GM18511 (cell line): ENCODE data around the gene MSMP.
A peak's percentile ranks its signal among the peaks of the same experiment; 100 is the strongest.

Experiments
- ATAC-seq: cut with Tn5 transposase; IDR thresholded peaks from one replicate; pipeline ENCODE4 v1.9.1; 2021; ENCODE audit warnings: mild to moderate bottlenecking, moderate library complexity; ENCODE audit not compliant: unreplicated experiment

The MSMP gene

DNA sequence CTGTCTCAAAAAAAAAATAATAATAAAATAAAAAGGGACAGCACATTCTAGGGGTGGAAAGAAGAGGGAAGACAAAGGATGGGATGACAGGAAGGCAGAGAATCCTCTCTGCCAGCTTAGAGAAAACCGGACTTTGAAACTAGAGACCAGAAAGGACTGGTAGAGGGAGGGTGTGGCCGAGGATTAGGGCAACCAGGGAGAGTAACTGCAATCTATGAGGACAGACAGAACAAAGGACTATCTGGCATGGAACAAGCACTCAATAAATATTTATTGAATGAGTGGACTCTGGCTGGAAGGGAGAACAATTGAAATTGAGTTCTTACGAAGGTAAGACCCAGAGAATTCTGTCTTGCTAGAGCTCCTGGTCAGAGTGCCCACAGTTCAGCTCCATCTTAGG lies 7.5 kb downstream of the MSMP start:
- ATAC-seq, result no peak

GRCh38 chr9:35745569-35745968 lies 8.5 kb downstream of the MSMP start:
- no peak for ATAC-seq

DNA sequence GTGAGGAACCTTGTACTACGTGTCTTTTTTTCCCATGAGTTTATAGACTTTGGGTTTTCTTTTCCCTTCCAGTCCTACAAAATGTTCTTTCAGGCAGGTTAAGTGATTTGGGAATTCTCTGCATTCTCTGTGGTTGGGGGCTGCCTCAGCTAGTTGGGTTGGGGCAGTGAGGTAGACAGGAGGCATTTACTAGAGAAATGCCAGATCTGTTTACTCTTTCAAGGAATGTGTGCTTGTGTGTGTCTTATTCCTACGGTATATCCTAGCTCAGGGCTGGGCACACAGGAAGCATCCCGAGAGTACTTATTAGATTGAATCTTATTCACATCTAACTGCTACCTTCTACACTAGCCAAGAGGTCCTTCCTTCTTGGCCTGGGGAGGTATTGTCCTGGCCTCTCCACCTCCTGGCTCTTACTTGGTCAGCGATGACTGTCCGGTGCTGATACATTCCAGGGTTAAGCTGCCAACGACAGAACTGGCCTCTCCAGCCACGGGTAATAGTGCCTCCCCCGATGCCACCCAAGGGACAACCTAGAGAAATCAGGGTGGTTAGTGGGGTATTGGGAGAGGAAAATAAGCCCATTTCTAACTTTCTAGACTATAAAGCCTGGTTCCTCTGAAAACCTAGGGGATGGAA lies 10.1 kb downstream of the MSMP start:
- no peak for ATAC-seq

DNA sequence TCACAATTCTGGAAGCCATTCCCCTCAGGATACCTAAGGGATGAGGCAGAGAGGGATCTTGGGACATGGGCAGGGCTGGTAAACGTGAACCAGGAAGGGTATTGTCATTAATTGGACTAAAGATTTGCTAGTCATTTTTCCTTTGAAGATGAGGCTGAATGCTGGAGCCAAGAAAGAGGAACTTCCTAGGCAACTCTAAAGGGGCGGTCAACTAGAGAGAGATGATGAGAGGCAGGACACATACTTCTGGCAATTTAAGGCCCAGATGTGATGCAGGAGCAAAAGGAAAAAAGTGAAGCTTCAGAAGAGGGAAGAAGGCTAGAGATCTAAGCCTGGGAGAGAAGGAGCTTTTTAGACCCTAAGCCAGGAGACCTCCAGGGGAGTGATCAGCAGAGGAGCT lies 10.6 kb downstream of the MSMP start:
- ATAC-seq, result no peak

- ATAC-seq, result no peak
These were observed 12.3 kb downstream of the MSMP start for GRCh38 chr9:35741740-35742139.

- ATAC-seq, result no peak
These were observed 13.8 kb downstream of the MSMP start for GRCh38 chr9:35740243-35740642.

GRCh38 chr9:35738924-35739323 lies 15.2 kb downstream of the MSMP start:
- ATAC-seq, result no peak

DNA sequence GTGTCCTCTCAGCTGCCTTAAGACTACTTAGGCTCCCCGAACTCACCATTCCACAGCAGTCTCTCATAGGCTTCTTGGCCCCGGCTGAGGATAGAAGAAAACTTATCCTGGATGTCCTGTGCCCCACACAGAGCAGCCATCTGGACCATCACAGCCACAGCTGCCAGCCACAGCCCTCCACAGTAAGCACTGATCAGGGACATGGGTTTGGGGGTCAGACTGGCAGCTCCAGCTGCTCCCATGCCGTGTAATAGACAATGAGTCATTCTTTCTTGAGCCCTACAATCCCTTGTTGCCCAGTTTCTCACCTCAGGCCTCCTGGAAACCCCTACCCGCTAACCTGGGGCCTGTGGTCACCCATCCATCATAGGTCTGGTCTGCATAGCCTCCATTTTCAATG lies 15.9 kb downstream of the MSMP start:
- ATAC-seq, result no peak

GRCh38 chr9:35737143-35737542 lies 16.9 kb downstream of the MSMP start:
- no peak for ATAC-seq

DNA sequence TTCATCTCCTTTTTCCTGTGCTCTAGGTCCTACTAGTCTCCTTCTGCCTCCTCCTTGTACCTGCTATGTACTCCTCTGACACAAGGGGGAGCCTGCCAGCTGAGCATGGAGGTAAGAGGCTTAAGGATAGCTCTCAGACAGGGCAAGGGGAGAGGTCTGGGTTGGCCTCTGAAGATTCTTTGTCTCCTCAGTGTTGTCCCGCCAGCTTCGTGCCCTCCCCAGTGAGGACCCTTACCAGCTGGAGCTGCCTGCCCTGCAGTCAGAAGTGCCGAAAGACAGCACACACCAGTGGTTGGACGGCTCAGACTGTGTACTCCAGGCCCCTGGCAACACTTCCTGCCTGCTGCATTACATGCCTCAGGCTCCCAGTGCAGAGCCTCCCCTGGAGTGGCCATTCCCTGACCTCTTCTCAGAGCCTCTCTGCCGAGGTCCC lies 17.9 kb downstream of the MSMP start:
- no peak for ATAC-seq

DNA sequence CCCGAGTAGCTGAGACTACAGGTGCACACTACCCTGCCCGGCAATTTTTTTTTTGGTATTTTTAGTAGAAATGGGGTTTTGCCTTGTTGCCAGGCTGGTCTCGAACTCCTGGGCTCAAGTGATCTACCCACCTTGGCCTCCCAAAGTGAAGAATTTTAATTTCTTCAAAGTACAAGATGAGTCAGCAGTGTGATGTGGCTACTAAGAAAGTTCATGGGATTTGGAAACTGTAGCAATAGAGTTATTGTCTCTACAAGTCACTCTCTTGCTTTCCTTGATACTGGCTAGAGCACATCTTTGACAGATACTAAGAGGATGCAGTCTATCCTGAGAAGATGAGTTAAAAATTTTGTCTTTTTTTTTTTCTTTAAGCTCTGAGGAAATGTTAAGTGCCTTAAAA lies 20.0 kb downstream of the MSMP start:
- no peak for ATAC-seq

- ATAC-seq, result peak; percentile 5
These were observed 21.1 kb downstream of the MSMP start for GRCh38 chr9:35732800-35733541.

DNA sequence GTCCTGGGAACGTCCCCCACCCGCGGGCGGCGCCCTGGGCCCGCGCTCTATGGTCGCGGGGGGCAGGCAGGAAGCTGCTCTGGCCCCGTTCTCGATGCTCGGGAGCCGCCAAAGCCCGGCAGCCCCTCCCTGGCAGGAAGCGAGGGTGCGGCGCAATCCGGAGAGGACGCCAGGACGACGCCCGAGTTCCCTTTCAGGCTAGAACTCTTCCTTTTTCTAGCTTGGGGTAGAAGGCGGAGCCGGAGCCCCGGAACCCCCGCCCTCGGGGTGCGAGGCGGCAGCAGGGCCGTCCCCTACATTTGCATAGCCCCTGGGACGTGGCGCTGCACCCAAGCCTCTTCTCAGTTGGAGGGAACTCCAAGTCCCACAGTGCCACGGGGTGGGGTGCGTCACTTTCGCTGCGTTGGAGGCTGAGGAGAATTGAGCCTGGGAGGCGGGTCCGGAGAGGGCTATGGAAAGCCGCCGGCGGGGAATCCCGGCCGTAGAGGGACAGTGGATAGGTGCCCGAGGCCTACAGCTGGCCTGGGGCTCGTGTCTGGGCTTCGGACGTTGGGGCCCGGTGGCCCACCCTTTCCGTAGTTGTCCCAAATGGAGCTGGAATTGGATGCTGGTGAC lies 21.8 kb downstream of the MSMP start, which contains the start of the genes CREB3 and TLN1:
TSS of gene CREB3 (plus strand) at position 482 of the 615 bp plus-strand sequence. CDS start at position 589, 107 bp downstream.
TSS of gene TLN1 (minus strand) at position 11 of the 615 bp plus-strand sequence. CDS start 6,501 bp downstream, outside the sequence.
- peak; percentile 75 for ATAC-seq

DNA sequence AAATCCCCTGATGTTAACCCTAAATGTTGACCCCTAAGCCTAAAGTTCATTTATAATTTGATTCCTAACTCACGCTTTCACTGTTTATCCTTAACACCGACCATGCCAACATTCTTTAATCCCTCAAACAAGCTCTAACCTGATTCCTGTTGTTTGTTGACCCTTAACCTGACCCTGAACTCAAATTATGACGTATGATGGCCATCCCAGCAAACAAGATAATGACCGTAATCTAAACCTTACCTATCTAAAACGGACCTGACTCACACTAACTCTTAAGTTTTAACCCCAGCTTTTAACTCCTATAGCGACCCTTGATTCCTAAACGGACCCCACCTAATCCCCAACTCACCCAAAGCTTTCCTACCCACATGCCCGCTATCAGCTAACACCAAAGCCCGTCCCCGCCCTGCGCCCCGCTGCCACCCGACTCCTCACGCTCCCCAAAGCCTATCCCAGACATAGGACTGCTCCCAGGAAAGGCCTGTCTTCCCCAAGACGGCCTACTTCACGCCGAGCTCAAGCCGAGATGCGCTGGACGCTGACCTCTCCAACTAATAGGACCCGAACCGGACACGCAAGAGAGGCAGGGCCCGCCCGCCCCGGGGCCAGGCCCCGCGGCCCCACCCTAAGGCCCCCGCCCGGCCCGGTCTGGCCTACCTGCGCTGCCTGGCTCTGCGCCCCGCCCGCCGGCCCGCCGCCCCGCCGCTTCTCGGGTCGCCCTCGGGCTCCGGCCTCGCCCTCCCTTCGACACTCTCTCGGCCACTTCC lies 22.5 kb downstream of the MSMP start:
- no peak for ATAC-seq

DNA sequence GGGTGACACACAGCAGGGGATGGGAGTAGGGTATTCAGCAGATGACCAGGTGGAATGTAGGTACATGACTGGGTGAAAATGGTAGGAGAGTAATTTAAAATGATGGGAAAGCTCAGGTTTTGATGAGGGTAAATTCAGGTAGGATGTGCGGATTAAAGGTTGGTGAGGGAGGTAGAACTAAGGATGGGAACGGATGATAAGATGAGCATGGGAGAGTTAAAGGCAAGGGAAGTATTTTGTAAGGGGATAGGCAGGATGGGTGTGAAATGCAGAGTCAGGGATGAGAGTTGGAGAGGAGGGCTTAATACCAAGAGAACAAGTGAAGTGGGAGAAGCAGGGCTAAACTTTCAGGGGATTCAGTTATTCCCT lies 23.6 kb downstream of the MSMP start:
- no peak for ATAC-seq

DNA sequence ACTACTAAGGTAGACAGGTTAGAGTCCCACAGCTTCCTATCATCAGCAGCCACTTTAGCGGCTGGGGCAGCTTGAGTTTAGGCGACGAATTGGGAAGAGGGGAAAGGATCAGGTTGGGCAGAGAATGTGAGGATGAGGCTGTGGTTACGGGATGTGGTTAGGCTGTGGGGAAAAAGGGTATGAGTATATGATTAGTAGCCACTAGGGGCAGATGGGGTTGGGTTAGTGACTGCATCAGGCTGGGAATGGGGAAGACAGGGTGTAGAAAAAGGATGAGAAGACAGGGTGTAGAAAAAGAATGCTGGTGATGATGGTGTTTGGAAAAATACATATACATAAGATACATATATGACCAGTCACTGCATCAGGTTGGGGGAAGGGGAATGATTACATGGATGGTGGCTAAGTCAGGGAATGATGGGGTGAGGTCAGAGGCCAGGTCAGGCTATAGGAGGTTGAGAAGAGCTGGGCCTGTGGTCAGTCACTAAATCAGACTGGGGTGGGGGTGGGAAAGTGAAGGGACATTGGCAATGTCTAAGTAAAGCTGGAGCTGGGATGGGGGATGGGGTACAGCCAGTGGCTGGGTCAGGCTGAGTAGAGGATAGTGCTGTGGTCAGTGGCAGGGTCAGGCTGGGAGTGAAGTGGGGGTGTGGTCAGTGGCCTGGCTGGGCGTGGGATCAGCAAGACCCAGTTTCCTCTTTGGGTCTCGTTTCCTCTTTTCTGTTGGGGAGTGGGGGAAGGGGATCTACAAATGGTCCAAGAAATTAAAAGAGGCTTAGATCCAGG lies 24.2 kb downstream of the MSMP start:
- no peak for ATAC-seq

DNA sequence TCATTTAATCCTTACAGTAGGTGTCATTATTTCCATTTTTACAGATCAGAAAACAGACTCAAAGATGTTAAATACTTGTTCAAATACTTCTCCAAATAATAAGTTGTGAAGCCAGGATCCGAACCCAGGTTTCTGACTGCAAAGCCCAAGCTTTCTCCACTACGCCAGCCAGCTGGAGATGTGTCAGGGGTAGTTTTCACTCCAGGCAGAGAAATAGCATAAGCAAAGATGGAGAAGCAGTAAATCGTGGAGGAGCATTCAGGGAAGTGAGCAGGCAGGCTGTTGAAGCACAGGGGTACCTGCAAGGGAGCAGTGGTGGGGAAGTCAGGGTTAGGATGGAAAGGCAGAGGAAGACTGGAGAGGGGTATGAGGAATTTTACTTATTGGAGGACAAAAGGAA lies 25.0 kb downstream of the MSMP start:
- ATAC-seq, result no peak

DNA sequence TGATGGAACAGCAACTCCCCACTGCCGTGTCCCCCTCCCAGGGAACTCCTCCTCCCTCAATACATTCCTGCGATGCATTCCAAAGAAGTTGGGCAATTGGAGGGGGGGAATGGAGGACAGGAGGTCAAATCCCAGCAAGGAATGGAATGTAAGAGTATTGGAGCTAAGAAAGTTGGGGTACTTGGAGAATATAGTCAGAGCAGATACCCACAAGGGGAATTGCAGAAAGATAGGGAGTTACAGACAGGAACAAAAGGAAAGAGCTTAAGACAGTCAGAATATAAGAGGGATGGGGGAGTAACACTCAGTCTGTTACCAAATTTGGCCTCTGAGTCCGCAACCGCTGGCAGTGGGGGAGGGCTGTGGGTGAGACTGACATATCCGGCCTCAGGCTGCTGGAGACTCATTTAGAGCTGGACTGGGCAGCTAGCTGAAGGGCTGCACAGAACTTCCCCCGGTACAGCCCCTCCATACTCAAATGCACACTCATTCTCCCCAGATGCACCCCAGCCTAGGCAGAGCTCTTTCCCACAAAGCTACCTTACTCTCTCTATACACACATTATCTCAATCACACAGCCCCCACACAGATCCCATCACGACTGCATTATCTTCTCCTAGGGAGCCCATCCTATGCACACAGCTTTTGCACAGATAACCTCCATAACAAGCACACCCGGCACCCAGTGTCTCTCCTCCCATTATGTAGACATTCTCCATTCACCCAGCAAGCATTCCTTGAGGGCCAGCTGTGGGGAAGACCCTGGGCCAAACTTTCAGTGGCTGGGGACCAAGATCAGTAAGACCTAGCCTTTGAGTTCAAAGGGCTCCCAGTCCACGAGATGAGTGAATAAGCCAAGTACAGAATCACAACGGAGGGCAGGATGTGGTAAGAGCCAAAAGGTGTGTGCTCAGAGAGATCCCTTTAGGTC lies 25.8 kb downstream of the MSMP start:
- ATAC-seq, result peak; percentile 23

GRCh38 chr9:35727676-35728040 lies 26.4 kb downstream of the MSMP start:
- no peak for ATAC-seq
